ENCODE results near the gene CDKAL1. TPM values are rescaled to one million over a fixed set of nuclear protein-coding genes. Genes with fewer than 3 reads are reported as not detected.

Gene CDKAL1
- polyA plus RNA-seq, 2 of the 4 experiments (the other 2 are of a cell fraction) = 4.7 to 8.3 TPM

DNA sequence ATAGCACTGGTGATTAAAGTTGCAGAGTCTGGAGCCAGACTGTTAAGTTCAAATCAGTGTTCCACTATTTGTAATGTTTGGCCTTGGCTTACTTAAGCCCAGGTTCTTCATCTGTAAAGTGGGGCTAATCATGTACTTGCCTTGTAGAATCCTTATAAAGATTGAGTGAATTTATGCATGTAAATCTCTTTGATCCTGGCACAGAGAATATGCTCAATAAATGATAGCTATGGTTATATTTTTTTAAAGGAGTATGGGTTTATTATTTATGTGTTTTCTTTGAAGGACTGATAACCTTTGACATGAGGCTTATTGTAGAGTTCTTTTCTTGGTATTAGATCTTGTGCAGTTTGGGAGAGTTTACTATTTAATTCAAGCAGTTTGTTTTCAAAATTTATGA is 89.5 kb downstream of the CDKAL1 start (continued):
- no peak for TF ChIP-seq HDAC2 (IDR thresholded peaks at IDR 0.05)

DNA sequence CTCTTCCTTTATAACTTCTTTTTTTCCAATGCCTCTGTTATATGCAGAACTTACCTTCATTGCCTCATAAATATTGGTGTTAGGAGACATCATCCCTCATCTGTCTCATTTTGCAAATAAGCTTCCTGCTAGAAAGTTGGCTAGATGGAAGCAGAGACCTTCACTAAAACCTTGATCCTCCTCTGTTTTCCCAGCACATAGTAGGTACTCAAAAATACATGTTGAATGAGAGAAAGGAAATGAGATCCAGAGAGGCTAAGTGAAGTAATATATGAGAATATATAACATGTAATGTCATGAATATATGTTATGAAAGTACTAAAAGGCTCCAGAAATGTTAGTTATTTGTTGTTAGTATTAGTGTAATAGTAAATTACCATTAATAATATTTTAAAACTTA is 91.9 kb downstream of the CDKAL1 start:
- no peak for DNase-seq (ENCODE audit: low read depth in 1 of 2, low spot score in 1 of 2)
- ATAC-seq = no peak
- POLR2A ChIA-PET = no interaction called here
- no peaks in the 10 kb centered on the region for H3K9me3 ChIP-seq
- H3K4me1 ChIP-seq = no peaks in the 10 kb centered on the region
- no peak overlapping the region for H3K4me2 ChIP-seq
- TF ChIP-seq ZNF302 (CRISPR knock-in tag; IDR thresholded peaks at IDR 0.05) = no peak
- TF ChIP-seq REST (IDR thresholded peaks at IDR 0.05) = no peak
- TF ChIP-seq HOXB5 (CRISPR knock-in tag; IDR thresholded peaks at IDR 0.05) = no peak
- TF ChIP-seq BHLHE40 (IDR thresholded peaks at IDR 0.05; ENCODE audit: low read depth, low read length) = no peak
- TF ChIP-seq RCOR1 (IDR thresholded peaks at IDR 0.05; ENCODE audit: low read depth, low read length) = no peak
- TF ChIP-seq CBX2 (IDR thresholded peaks at IDR 0.05; ENCODE audit: borderline replicate concordance, low read depth) = no peak
- TF ChIP-seq ESRRA (IDR thresholded peaks at IDR 0.05; ENCODE audit: borderline replicate concordance, low read length) = no peak
- TF ChIP-seq ATOH8 (CRISPR knock-in tag; IDR thresholded peaks at IDR 0.05; ENCODE audit: low read depth) = no peak
- no peak for TF ChIP-seq EHF (CRISPR knock-in tag; IDR thresholded peaks at IDR 0.05)
- TF ChIP-seq MAFK (IDR thresholded peaks at IDR 0.05; ENCODE audit: partially characterized antibody) = no peak
- no peak for TF ChIP-seq FOXS1 (CRISPR knock-in tag; IDR thresholded peaks at IDR 0.05)
- no peak for TF ChIP-seq KDM5A (IDR thresholded peaks at IDR 0.05)
- CTCF ChIA-PET = no interaction called here
- no peak overlapping the region for H3K27ac ChIP-seq
- no peak overlapping the region for H3K4me3 ChIP-seq
- FAIRE-seq = no peak

- no peaks in the 10 kb centered on the region for H3K9me3 ChIP-seq
- no peak overlapping the region for H3K4me2 ChIP-seq
- no peak overlapping the region for H3K4me3 ChIP-seq
- TF ChIP-seq MYC (IDR thresholded peaks at IDR 0.05; ENCODE audit: borderline replicate concordance, low read length) (no peak), MAZ (IDR thresholded peaks at IDR 0.05; ENCODE audit: borderline replicate concordance, low read depth, low read length) (no peak), CEBPB (IDR thresholded peaks at IDR 0.05) (no peak), FOSL2 (IDR thresholded peaks at IDR 0.05) (no peak), FOSL2 (CRISPR knock-in tag; IDR thresholded peaks at IDR 0.05) (no peak)
- WGBS (ENCODE audit: missing lambda C conversion rate) = 100% methylated on average over 1 of the region's 1 CpG
- H3K4me1 ChIP-seq = 0 out of 3 replicates have a peak, but pooled peaks cover 3% of the 10 kb centered on the region
- no peak overlapping the region for H3K27ac ChIP-seq
- FAIRE-seq = no peak
- ChIA-PET CTCF (no interaction called here), POLR2A (no interaction called here)
- ATAC-seq = no peak
- DNase-seq (ENCODE audit: low read depth in 1 of 2, low spot score in 1 of 2) = no peak
Observed at GRCh38 chr6:20629509-20629908, 95.3 kb downstream of the CDKAL1 start.

DNA sequence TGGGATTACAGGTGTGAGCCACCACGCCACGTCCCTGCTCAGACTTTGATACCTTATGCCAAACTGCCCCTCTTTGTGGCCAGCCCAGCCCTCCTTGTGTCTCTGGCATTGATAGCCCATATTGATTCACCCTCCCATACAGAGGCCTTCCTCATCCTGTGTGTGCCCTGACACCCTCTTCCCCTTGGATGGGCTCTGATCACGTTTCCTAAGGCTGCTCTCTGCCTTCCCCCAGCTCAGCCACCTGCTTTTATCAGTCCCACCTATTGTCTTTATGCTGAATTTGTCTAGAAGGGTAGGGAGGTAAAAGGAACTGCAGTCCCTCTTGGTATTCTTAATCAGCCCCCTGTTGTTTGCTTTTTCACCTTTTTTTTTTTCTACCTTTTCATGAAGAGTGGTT is 95.9 kb downstream of the CDKAL1 start:
- no peak for FAIRE-seq
- 93% methylated on average over 3 of the region's 3 CpGs for WGBS (ENCODE audit: missing lambda C conversion rate)

More for the DNA sequence above, 95.9 kb downstream of the CDKAL1 start:
- POLR2A ChIA-PET = no interaction called here
- 0 out of 3 replicates have a peak, but pooled peaks cover 3% of the 10 kb centered on the region for H3K4me1 ChIP-seq
- ATAC-seq (no peak), DNase-seq (ENCODE audit: low read depth in 1 of 2, low spot score in 1 of 2) (no peak)
- no peak overlapping the region for H3K4me2 ChIP-seq
- no peaks in the 10 kb centered on the region for H3K9me3 ChIP-seq
- TF ChIP-seq KDM1A (IDR thresholded peaks at IDR 0.05; ENCODE audit: low read depth) = no peak
- TF ChIP-seq HOXB13 (CRISPR knock-in tag; IDR thresholded peaks at IDR 0.05; ENCODE audit: low read depth) = no peak
- TF ChIP-seq JUNB (IDR thresholded peaks at IDR 0.05) = no peak
- TF ChIP-seq FOXS1 (CRISPR knock-in tag; IDR thresholded peaks at IDR 0.05) = no peak
- no peak for TF ChIP-seq ZC3H11A (IDR thresholded peaks at IDR 0.05)
- TF ChIP-seq, protein P1, sequence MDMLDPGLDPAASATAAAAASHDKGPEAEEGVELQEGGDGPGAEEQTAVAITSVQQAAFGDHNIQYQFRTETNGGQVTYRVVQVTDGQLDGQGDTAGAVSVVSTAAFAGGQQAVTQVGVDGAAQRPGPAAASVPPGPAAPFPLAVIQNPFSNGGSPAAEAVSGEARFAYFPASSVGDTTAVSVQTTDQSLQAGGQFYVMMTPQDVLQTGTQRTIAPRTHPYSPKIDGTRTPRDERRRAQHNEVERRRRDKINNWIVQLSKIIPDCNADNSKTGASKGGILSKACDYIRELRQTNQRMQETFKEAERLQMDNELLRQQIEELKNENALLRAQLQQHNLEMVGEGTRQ (IDR thresholded peaks at IDR 0.05) = no peak
- no peak for TF ChIP-seq GATA3 (IDR thresholded peaks at IDR 0.05; ENCODE audit: borderline replicate concordance)
- H3K4me3 ChIP-seq = no peak overlapping the region
- CTCF ChIA-PET = no interaction called here
- no peak overlapping the region for H3K27ac ChIP-seq
